ELR (cell line): ENCODE measurements around the gene MBOAT2.
"Not testable (repeated sequence)": the region's sequence is repeated elsewhere in the genome, so short reads cannot be mapped to it uniquely, and the experiment has no call there.

Experiments
- DNase-seq: peaks from one replicate; pipeline ENCODE4 v3.0.0-alpha.2; 2015; ENCODE audit warnings: low read depth

Gene MBOAT2

GRCh38 chr2:8993196-8993901, 10.1 kb downstream of the MBOAT2 start:
- no peak for DNase-seq

GRCh38 chr2:8992643-8993042, 10.8 kb downstream of the MBOAT2 start:
- no peak for DNase-seq

- no peak for DNase-seq
These were observed 13.9 kb downstream of the MBOAT2 start for GRCh38 chr2:8989536-8990079.

GRCh38 chr2:8987410-8987809, 16.1 kb downstream of the MBOAT2 start:
- DNase-seq, result peak; percentile 44

- DNase-seq, result no peak
These were observed 17.0 kb downstream of the MBOAT2 start for GRCh38 chr2:8986327-8986976.

- DNase-seq, result peak; percentile 61
These were observed 17.7 kb downstream of the MBOAT2 start for GRCh38 chr2:8985561-8986326.

- DNase-seq, result no peak
These were observed 18.6 kb downstream of the MBOAT2 start for GRCh38 chr2:8984855-8985254.

GRCh38 chr2:8984157-8984556, 19.3 kb downstream of the MBOAT2 start:
- peak; percentile 53 for DNase-seq

GRCh38 chr2:8983571-8983970, 19.9 kb downstream of the MBOAT2 start:
- DNase-seq, result peak; percentile 27

- DNase-seq, result no peak
These were observed 21.6 kb downstream of the MBOAT2 start for GRCh38 chr2:8981876-8982275.

GRCh38 chr2:8980096-8980495, 23.4 kb downstream of the MBOAT2 start:
- no peak for DNase-seq

GRCh38 chr2:8977758-8978157, 25.7 kb downstream of the MBOAT2 start:
- DNase-seq, result no peak

GRCh38 chr2:8976442-8977259, 26.8 kb downstream of the MBOAT2 start:
- DNase-seq, result no peak

- DNase-seq, result no peak
These were observed 29.5 kb downstream of the MBOAT2 start for GRCh38 chr2:8974016-8974415.

- not testable (repeated sequence) for DNase-seq
These were observed 30.5 kb downstream of the MBOAT2 start for GRCh38 chr2:8973017-8973416.

GRCh38 chr2:8972535-8972934, 30.9 kb downstream of the MBOAT2 start:
- not testable (repeated sequence) for DNase-seq

GRCh38 chr2:8969348-8969747, 34.1 kb downstream of the MBOAT2 start:
- not testable (repeated sequence) for DNase-seq

- peak; percentile 29 for DNase-seq
These were observed 37.2 kb downstream of the MBOAT2 start for GRCh38 chr2:8966123-8966908.

GRCh38 chr2:8965216-8965969, 38.1 kb downstream of the MBOAT2 start:
- no peak for DNase-seq

GRCh38 chr2:8962890-8963289, 40.6 kb downstream of the MBOAT2 start:
- DNase-seq, result no peak
